Mesendoderm (in vitro differentiated cells): Measurements from ENCODE around the gene MRTFA.

Source experiments
- DNase-seq: peaks from one replicate; pipeline ENCODE4 v3.0.0; 2013
- H2AK5ac ChIP-seq: 2 replicates; pipeline ENCODE4 v1.6.1; 2013; ENCODE audit warnings: low read length, inconsistent platforms
- H2BK120ac ChIP-seq: 2 replicates; pipeline ENCODE4 v1.6.1; 2013; ENCODE audit warnings: low read depth, mild to moderate bottlenecking, low read length, moderate library complexity, mixed read lengths
- H2BK15ac ChIP-seq: replicated peaks from 2 replicates; pipeline ENCODE4 v1.6.1; 2013; ENCODE audit warnings: low read depth, mild to moderate bottlenecking, moderate library complexity
- H2BK5ac ChIP-seq: 2 replicates; pipeline ENCODE4 v1.6.1; 2013; ENCODE audit warnings: low read length, inconsistent platforms
- H3K18ac ChIP-seq: 2 replicates; pipeline ENCODE4 v1.6.1; 2013; ENCODE audit warnings: mild to moderate bottlenecking, low read length, mixed read lengths
- H3K23ac ChIP-seq: one replicate; pipeline ENCODE4 v1.6.1; 2013; ENCODE audit warnings: low read length
- H3K27ac ChIP-seq: 2 replicates; pipeline ENCODE4 v1.5.1; 2013; ENCODE audit warnings: low read depth, mild to moderate bottlenecking, inconsistent platforms, low read length, moderate library complexity
- H3K27me3 ChIP-seq: 2 replicates; pipeline ENCODE4 v1.6.1; 2013; ENCODE audit warnings: low read length, control low read depth, mild to moderate bottlenecking, inconsistent platforms; ENCODE audit not compliant: insufficient read depth, poor library complexity
- H3K36me3 ChIP-seq: 2 replicates; pipeline ENCODE4 v1.6.1; 2013; ENCODE audit warnings: low read length, inconsistent platforms; ENCODE audit not compliant: control insufficient read depth, insufficient read depth
- H3K4ac ChIP-seq: one replicate; pipeline ENCODE4 v1.6.1; 2013; ENCODE audit warnings: low read depth, mild to moderate bottlenecking, low read length, moderate library complexity
- H3K4me1 ChIP-seq: 2 replicates; pipeline ENCODE4 v1.6.1; 2013; ENCODE audit warnings: low read depth, low read length, inconsistent platforms; ENCODE audit not compliant: control insufficient read depth
- H3K4me2 ChIP-seq: 2 replicates; pipeline ENCODE4 v1.6.1; 2013; ENCODE audit warnings: low read length
- H3K4me3 ChIP-seq: 2 replicates; pipeline ENCODE4 v1.5.1; 2013; ENCODE audit warnings: mild to moderate bottlenecking, low read length
- H3K56ac ChIP-seq: one replicate; pipeline ENCODE4 v1.6.1; 2013; ENCODE audit warnings: low read length
- H3K79me1 ChIP-seq: 2 replicates; pipeline ENCODE4 v1.6.1; 2013; ENCODE audit warnings: low read length, inconsistent platforms
- H3K79me2 ChIP-seq: 2 replicates; pipeline ENCODE4 v1.6.1; 2013; ENCODE audit warnings: mild to moderate bottlenecking, low read length; ENCODE audit not compliant: control insufficient read depth, insufficient read depth
- H3K9ac ChIP-seq: 2 replicates; pipeline ENCODE4 v1.6.1; 2013; ENCODE audit warnings: low read length, inconsistent platforms
- H4K5ac ChIP-seq: one replicate; pipeline ENCODE4 v1.6.1; 2013; ENCODE audit warnings: low read length
- H4K8ac ChIP-seq: one replicate; pipeline ENCODE4 v1.6.1; 2013; ENCODE audit warnings: low read depth, mild to moderate bottlenecking, control low read depth, low read length, moderate library complexity
- WGBS: extraction: QIAGEN DNeasy Blood & Tissue Kit; methylation state at CpG from one replicate; pipeline ENCODE4 v1.1.7; 2013; ENCODE audit warnings: low lambda C conversion rate, missing lambda C conversion rate; ENCODE audit not compliant: insufficient coverage; ENCODE audit errors: extremely low coverage; 5-methylcytosine and 5-hydroxymethylcytosine counted together

The MRTFA gene

DNA sequence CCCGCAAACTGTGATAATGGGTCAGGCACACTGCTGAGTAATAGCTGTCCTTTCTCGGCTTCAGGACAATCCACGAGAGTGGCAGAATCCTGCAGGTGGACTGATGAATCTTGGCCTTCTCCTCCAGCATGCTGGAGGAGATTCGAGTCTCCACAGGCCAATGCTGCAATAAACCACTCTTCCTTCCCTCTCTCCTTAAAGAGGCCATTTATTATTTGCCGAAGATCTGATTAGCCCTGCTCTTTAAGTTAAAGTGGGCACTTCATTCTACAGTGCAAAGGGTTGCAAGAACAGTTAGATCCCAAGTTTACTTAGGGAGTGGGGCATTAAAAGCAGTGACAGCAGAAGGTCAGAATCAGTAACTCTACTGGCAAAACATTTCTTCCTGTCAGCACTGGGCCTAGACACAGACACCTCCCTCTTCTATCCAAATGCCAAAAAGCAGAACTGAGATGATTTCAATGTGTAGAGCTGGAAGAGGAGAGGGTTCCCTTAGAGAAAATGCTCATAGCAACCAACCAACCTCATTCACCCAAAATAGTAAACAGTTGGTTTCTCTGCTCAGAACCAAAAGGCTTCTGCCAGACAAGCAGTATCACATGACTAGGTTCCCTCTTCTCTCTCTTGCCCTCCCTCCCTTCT lies 144.4 kb downstream of the MRTFA start:
- Histone ChIP-seq H2BK15ac (no peak overlapping the region), H3K9ac (no peak overlapping the region), H3K36me3 (no peaks in the 10 kb centered on the region), H3K4me2 (no peak overlapping the region), H3K4ac (no peak overlapping the region), H4K5ac (no peak overlapping the region), H3K23ac (no peak overlapping the region), H4K8ac (no peak overlapping the region), H3K27me3 (no peaks in the 10 kb centered on the region), H3K27ac (peak overlapping the region; percentile 22), H3K56ac (no peak overlapping the region), H2AK5ac (no peak overlapping the region), H3K4me1 (no peaks in the 10 kb centered on the region), H3K79me1 (peaks cover 2% of the 10 kb centered on the region), H2BK5ac (no peak overlapping the region), H3K4me3 (no peak overlapping the region), H3K79me2 (no peaks in the 10 kb centered on the region), H2BK120ac (no peak overlapping the region), H3K18ac (no peak overlapping the region)
- no peak for DNase-seq
- no CpG with 5 or more reads among the region's 5 CpGs for WGBS

DNA sequence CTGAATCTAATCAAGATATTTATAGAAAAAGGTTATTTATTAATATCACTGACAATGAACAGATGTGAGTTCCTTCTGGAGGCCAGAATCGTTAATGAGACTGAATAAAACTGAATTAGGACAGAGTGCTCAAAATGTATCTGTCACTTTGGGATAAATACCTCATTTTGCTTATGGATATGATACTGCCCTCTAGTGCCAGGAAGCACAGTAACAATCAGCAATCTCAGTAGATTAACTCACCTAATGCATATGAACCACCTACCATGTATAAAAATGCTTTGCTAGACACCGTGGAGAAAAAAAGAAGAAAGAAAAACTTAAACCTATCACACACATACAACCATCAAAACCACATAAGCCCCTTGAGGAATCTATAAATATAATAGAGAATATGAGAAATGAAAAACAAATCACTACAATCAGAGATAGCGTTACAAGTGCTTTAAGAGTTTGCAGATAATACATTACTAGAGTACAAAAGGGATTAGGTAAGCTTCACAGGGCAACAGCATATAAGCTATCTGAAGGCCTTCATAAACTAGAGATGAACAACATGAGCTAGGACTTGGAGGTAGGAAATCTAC lies 148.8 kb downstream of the MRTFA start:
- no peak for DNase-seq
- Histone ChIP-seq H3K9ac (no peak overlapping the region), H3K4me2 (no peak overlapping the region), H4K5ac (no peak overlapping the region), H3K4me3 (no peak overlapping the region), H2BK120ac (no peak overlapping the region), H3K23ac (no peak overlapping the region), H2BK15ac (no peak overlapping the region), H3K18ac (no peak overlapping the region), H3K4me1 (peaks cover 8% of the 10 kb centered on the region), H3K4ac (no peak overlapping the region), H2AK5ac (no peak overlapping the region), H3K79me2 (no peaks in the 10 kb centered on the region), H3K79me1 (peaks cover 5% of the 10 kb centered on the region), H2BK5ac (no peak overlapping the region), H4K8ac (no peak overlapping the region), H3K27ac (no peak overlapping the region), H3K36me3 (no peaks in the 10 kb centered on the region), H3K56ac (no peak overlapping the region), H3K27me3 (no peaks in the 10 kb centered on the region)
- WGBS = no CpG with 5 or more reads among the region's 3 CpGs

DNA sequence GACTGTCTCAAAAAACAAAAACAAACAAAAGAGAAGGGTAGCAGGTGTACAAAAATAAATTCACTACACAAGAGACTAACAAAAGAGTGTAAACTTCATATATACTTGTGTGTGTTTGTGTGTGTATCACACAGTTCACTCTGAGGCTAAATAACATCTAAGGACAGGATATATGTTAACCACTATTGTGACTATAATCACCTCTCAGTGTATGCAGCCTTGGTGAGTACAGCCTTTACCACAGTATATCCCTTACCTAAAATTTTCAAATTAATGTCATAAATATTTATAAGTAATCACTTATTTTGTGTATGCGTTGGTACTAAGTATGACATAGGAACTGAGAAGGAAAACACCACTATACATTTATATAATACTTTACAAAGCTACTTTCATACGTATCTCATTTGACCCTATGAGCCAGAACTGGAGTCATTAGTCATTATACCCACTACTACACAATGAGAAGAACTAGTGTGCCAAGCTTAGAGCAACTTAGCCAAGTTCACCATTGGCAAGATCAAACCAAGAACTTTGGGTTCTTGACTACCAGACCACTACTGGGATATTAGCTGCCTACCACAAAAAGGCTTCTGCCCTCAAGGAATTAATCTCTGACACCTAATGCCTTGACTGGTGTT lies 149.4 kb downstream of the MRTFA start:
- Histone ChIP-seq H3K27ac (no peak overlapping the region), H3K9ac (no peak overlapping the region), H2BK5ac (no peak overlapping the region), H3K36me3 (no peaks in the 10 kb centered on the region), H3K4me1 (peaks cover 8% of the 10 kb centered on the region), H3K79me1 (peaks cover 4% of the 10 kb centered on the region), H2BK120ac (no peak overlapping the region), H2AK5ac (no peak overlapping the region), H3K4ac (no peak overlapping the region), H4K8ac (no peak overlapping the region), H3K56ac (no peak overlapping the region), H2BK15ac (no peak overlapping the region), H3K27me3 (no peaks in the 10 kb centered on the region), H3K23ac (no peak overlapping the region), H3K4me2 (no peak overlapping the region), H3K79me2 (no peaks in the 10 kb centered on the region), H3K18ac (no peak overlapping the region), H3K4me3 (no peak overlapping the region), H4K5ac (no peak overlapping the region)
- DNase-seq = no peak
- no CpG with 5 or more reads among the region's 2 CpGs for WGBS

DNA sequence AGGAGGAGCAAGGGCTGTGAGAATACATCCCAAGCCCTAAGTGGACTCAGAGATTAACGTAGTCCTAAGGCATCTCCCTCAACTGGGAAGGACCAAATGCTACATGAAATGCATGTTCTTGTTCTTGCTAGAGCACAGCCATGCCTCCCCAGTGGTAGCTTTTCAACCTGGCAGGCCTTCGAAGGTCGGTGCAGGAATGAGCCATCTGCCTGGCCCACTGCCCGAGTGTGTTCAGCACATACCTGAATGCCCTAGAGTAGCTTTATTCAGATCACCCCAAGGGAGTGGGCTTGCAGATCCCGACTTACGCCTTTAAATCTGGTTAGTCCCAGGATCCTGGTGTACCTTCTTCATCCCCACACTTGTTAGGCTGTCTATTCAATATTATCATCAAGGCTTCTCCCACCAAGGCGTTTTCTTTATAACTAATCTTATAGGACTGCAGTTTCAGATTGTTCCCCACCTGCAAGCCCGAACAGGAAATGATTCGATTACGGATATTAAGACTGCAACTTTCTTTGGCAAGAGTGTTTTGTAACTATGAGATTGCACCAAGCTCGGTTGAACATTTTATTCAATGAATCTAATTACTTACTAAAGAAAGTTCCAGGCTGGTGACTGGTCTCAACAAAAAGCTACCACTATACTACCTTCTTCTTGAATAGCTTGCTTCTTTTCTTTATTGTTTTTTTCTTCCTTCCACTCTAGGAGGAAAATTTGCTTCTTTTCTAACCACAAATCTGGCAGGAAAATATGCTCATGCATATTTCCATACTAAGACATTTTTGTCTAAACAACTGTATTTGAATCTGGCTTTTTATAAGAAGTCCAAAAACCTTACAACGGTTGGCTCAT lies 150.5 kb downstream of the MRTFA start:
- Histone ChIP-seq H3K4me3 (no peak overlapping the region), H2BK5ac (no peak overlapping the region), H3K56ac (peak overlapping the region; percentile 12), H3K9ac (no peak overlapping the region), H2AK5ac (peak overlapping the region; percentile 38), H2BK15ac (no peak overlapping the region), H3K4me2 (no peak overlapping the region), H3K4ac (no peak overlapping the region), H3K27me3 (no peaks in the 10 kb centered on the region), H4K5ac (no peak overlapping the region), H3K36me3 (no peaks in the 10 kb centered on the region), H3K18ac (no peak overlapping the region), H3K27ac (no peak overlapping the region), H3K79me1 (peaks cover 4% of the 10 kb centered on the region), H3K79me2 (no peaks in the 10 kb centered on the region), H3K23ac (no peak overlapping the region), H3K4me1 (peaks cover 8% of the 10 kb centered on the region), H2BK120ac (no peak overlapping the region), H4K8ac (no peak overlapping the region)
- WGBS = no CpG with 5 or more reads among the region's 12 CpGs
- no peak for DNase-seq

DNA sequence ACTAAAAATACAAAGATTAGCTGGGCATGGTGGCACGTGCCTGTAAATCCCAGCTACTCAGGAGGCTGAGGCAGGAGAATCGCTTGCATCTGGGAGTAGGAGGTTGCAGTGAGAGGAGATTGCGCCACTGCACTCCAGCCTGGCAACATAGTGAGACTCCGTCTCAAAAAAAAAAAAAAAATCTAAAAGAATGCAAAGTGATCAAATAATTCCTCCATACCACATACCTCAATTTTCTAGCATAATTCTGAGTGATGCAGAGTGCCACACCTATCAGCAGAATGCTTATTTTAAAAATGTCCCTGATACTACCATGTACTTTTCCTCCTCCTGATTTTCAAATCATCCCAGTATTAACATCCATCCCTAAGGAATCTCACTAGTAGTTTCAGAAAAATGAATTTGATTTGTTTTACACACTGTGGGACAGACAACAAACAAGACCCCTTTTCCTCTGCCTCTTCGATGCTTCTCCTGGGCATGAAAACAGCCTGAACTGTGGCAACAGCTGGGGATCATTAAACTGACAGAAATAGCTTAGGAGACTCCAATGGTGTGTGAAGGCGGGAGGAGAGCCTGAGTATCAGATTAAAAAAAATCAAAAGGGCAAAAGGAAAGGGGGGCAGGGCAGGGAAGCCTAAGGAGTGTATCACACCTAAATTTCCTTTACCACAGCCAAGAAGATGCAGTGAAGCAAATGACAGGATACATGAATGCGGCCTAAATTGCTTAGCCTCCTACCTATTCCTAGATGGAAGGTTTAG lies 151.4 kb downstream of the MRTFA start:
- peak overlapping the region; percentile 12 for H3K56ac ChIP-seq
- H3K4ac ChIP-seq = no peak overlapping the region
- no peak overlapping the region for H3K27ac ChIP-seq
- DNase-seq = no peak
- no peak overlapping the region for H2AK5ac ChIP-seq
- no peak overlapping the region for H3K9ac ChIP-seq
- no peak overlapping the region for H2BK15ac ChIP-seq
- H2BK120ac ChIP-seq = no peak overlapping the region
- no peaks in the 10 kb centered on the region for H3K27me3 ChIP-seq
- WGBS = no CpG with 5 or more reads among the region's 7 CpGs
- H3K23ac ChIP-seq = no peak overlapping the region
- H3K18ac ChIP-seq = no peak overlapping the region
- peaks cover 8% of the 10 kb centered on the region for H3K4me1 ChIP-seq
- H3K79me2 ChIP-seq = no peaks in the 10 kb centered on the region
- H2BK5ac ChIP-seq = no peak overlapping the region
- H3K36me3 ChIP-seq = no peaks in the 10 kb centered on the region
- H3K79me1 ChIP-seq = peaks cover 4% of the 10 kb centered on the region
- H4K8ac ChIP-seq = no peak overlapping the region
- H4K5ac ChIP-seq = no peak overlapping the region
- no peak overlapping the region for H3K4me3 ChIP-seq
- no peak overlapping the region for H3K4me2 ChIP-seq
